HEK293T (cell line): ENCODE data around the gene APOBEC3A.

Experiments
- ARNT ChIP-seq: fragments of 450-650 bp; IDR thresholded peaks from 2 replicates; pipeline ENCODE4 v1.6.1; 2017; ENCODE audit warnings: mild to moderate bottlenecking
- BHLHE40 ChIP-seq: fragments of 450-650 bp; IDR thresholded peaks from 2 replicates; pipeline ENCODE4 v1.6.1; 2016; ENCODE audit warnings: mild to moderate bottlenecking, moderate library complexity, borderline replicate concordance
- CTBP1 ChIP-seq: fragments of 450-650 bp; IDR thresholded peaks from 2 replicates; pipeline ENCODE4 v1.6.1; 2016; ENCODE audit warnings: borderline replicate concordance
- ELF4 ChIP-seq: fragments of 450-650 bp; IDR thresholded peaks from 2 replicates; pipeline ENCODE4 v1.6.1; 2017; ENCODE audit warnings: antibody characterized with exemption
- FOXA1 ChIP-seq: fragments of 450-650 bp; IDR thresholded peaks from 2 replicates; pipeline ENCODE4 v1.6.1; 2016; ENCODE audit warnings: mild to moderate bottlenecking
- LEF1 ChIP-seq: fragments of 450-650 bp; IDR thresholded peaks from 2 replicates; pipeline ENCODE4 v1.6.1; 2017; ENCODE audit warnings: mild to moderate bottlenecking, borderline replicate concordance
- NFRKB ChIP-seq: fragments of 450-650 bp; IDR thresholded peaks from 2 replicates; pipeline ENCODE4 v1.6.1; 2016; ENCODE audit warnings: mild to moderate bottlenecking, moderate library complexity
- SP1 ChIP-seq: fragments of 450-650 bp; IDR thresholded peaks from 2 replicates; pipeline ENCODE4 v1.6.1; 2017
- SUZ12 ChIP-seq: fragments of 450-650 bp; IDR thresholded peaks from 2 replicates; pipeline ENCODE4 v1.6.1; 2016; ENCODE audit warnings: mild to moderate bottlenecking
- TARDBP ChIP-seq: fragments of 450-650 bp; IDR thresholded peaks from 2 replicates; pipeline ENCODE4 v1.6.1; 2016
- ZNF384 ChIP-seq: fragments of 450-650 bp; IDR thresholded peaks from 2 replicates; pipeline ENCODE4 v1.6.1; 2016

GRCh38 chr22:38921120-38921519 is 36.3 kb upstream of the APOBEC3A start:
- TF ChIP-seq SP1 = no peak
- TF ChIP-seq FOXA1 = no peak
- no peak for TF ChIP-seq BHLHE40
- TF ChIP-seq SUZ12 = no peak
- no peak for TF ChIP-seq ARNT
- no peak for TF ChIP-seq ELF4
- no peak for TF ChIP-seq TARDBP
- no peak for TF ChIP-seq ZNF384
- no peak for TF ChIP-seq CTBP1
- no peak for TF ChIP-seq LEF1
- TF ChIP-seq NFRKB = no peak
